SK-N-SH treated with all-trans-retinoic acid at 6 μM for 48 hours (cell line): ENCODE results near the gene STARD3.

Experiments used
- ATAC-seq: fragments of 200-7000 bp; cut with Tn5 transposase; 3 replicates; pipeline ENCODE4 v1.9.1; 2020; ENCODE audit warnings: mild to moderate bottlenecking, moderate library complexity
- ARNTL ChIP-seq: fragments of 450-650 bp; formaldehyde crosslinking; IDR thresholded peaks from 2 replicates; pipeline ENCODE4 v1.5.0; 2020; ENCODE audit warnings: low read depth, mild to moderate bottlenecking, moderate library complexity, borderline replicate concordance
- BACH2 ChIP-seq: fragments of 250-450 bp; sonication (Bioruptor Pico); IDR thresholded peaks from 2 replicates; pipeline ENCODE4 v1.9.0; 2021; ENCODE audit warnings: mild to moderate bottlenecking, borderline replicate concordance
- CREB5 ChIP-seq: fragments of 250-450 bp; sonication (Bioruptor Pico); IDR thresholded peaks from 2 replicates; pipeline ENCODE4 v1.5.1; 2020; ENCODE audit warnings: low read depth, mild to moderate bottlenecking, moderate library complexity
- CSDC2 ChIP-seq: fragments of 250-450 bp; sonication (Bioruptor Pico); IDR thresholded peaks from 2 replicates; pipeline ENCODE4 v1.5.0; 2020; ENCODE audit warnings: mild to moderate bottlenecking, moderate library complexity
- CSRNP3 ChIP-seq: fragments of 250-450 bp; sonication (Bioruptor Pico); IDR thresholded peaks from 2 replicates; pipeline ENCODE4 v1.5.1; 2021; ENCODE audit warnings: mild to moderate bottlenecking, moderate library complexity
- ESRRG ChIP-seq: fragments of 250-450 bp; sonication (Bioruptor Pico); IDR thresholded peaks from 2 replicates; pipeline ENCODE4 v1.6.1; 2021; ENCODE audit warnings: mild to moderate bottlenecking
- GLIS3 ChIP-seq: fragments of 250-450 bp; sonication (Bioruptor Pico); IDR thresholded peaks from 2 replicates; pipeline ENCODE4 v1.5.0; 2020; ENCODE audit warnings: mild to moderate bottlenecking, moderate library complexity
- ISL1 ChIP-seq: fragments of 250-450 bp; sonication (Bioruptor Pico); IDR thresholded peaks from 2 replicates; pipeline ENCODE4 v2.1.2; 2022; ENCODE audit warnings: mild to moderate bottlenecking, moderate library complexity
- OSR1 ChIP-seq: fragments of 250-450 bp; sonication (Bioruptor Pico); IDR thresholded peaks from 2 replicates; pipeline ENCODE4 v1.8.0; 2022; ENCODE audit warnings: moderate library complexity, mild to moderate bottlenecking, inconsistent platforms
- PATZ1 ChIP-seq: fragments of 250-450 bp; sonication (Bioruptor Pico); IDR thresholded peaks from 2 replicates; pipeline ENCODE4 v1.8.0; 2020; ENCODE audit warnings: mild to moderate bottlenecking, moderate library complexity, borderline replicate concordance
- POU6F1 ChIP-seq: fragments of 250-450 bp; sonication (Bioruptor Pico); IDR thresholded peaks from 2 replicates; pipeline ENCODE4 v1.8.0; 2021; ENCODE audit warnings: low read depth, mild to moderate bottlenecking, moderate library complexity, borderline replicate concordance
- PPARA ChIP-seq: fragments of 250-450 bp; sonication (Bioruptor Pico); IDR thresholded peaks from 2 replicates; pipeline ENCODE4 v1.5.0; 2020; ENCODE audit warnings: mild to moderate bottlenecking, borderline replicate concordance
- RARB ChIP-seq: fragments of 250-450 bp; sonication (Bioruptor Pico); IDR thresholded peaks from 2 replicates; pipeline ENCODE4 v1.8.0; 2021; ENCODE audit warnings: mild to moderate bottlenecking, moderate library complexity
- SNAI2 ChIP-seq: fragments of 250-450 bp; sonication (Bioruptor Pico); IDR thresholded peaks from 2 replicates; pipeline ENCODE4 v1.5.0; 2020; ENCODE audit warnings: mild to moderate bottlenecking, moderate library complexity
- TOX ChIP-seq: fragments of 250-450 bp; sonication (Bioruptor Pico); IDR thresholded peaks from 2 replicates; pipeline ENCODE4 v1.8.0; 2021; ENCODE audit warnings: mild to moderate bottlenecking, moderate library complexity, borderline replicate concordance
- TSHZ2 ChIP-seq: fragments of 250-450 bp; sonication (Bioruptor Pico); IDR thresholded peaks from 2 replicates; pipeline ENCODE4 v1.5.0; 2020; ENCODE audit warnings: mild to moderate bottlenecking, moderate library complexity
- ZC3H10 ChIP-seq: fragments of 250-450 bp; sonication (Bioruptor Pico); IDR thresholded peaks from 2 replicates; pipeline ENCODE4 v1.5.1; 2021; ENCODE audit warnings: mild to moderate bottlenecking, moderate library complexity
- ZFP3 ChIP-seq: fragments of 250-450 bp; sonication (Bioruptor Pico); IDR thresholded peaks from 2 replicates; pipeline ENCODE4 v1.5.0; 2020; ENCODE audit warnings: mild to moderate bottlenecking, moderate library complexity
- ZFP30 ChIP-seq: fragments of 450-650 bp; formaldehyde crosslinking; IDR thresholded peaks from 2 replicates; pipeline ENCODE4 v1.5.0; 2022; ENCODE audit warnings: mild to moderate bottlenecking, moderate library complexity
- ZNF565 ChIP-seq: fragments of 450-650 bp; formaldehyde crosslinking; conservative IDR thresholded peaks from 2 replicates; pipeline ENCODE4 v1.5.0; 2020; ENCODE audit warnings: low read depth, mild to moderate bottlenecking, moderate library complexity
- ZNF70 ChIP-seq: fragments of 450-650 bp; formaldehyde crosslinking; IDR thresholded peaks from 2 replicates; pipeline ENCODE4 v1.5.0; 2020; ENCODE audit warnings: mild to moderate bottlenecking, moderate library complexity
- ZNF8 ChIP-seq: fragments of 450-650 bp; formaldehyde crosslinking; IDR thresholded peaks from 2 replicates; pipeline ENCODE4 v1.5.0; 2020; ENCODE audit warnings: mild to moderate bottlenecking, moderate library complexity

The STARD3 gene

GRCh38 chr17:39612291-39612894, 24.6 kb upstream of the STARD3 start:
- TF ChIP-seq ZNF70 (CRISPR knock-in tag) (no peak), ZFP3 (CRISPR knock-in tag) (no peak), CSRNP3 (CRISPR knock-in tag) (no peak), GLIS3 (no peak), ZC3H10 (CRISPR knock-in tag) (no peak), OSR1 (CRISPR knock-in tag) (no peak), TSHZ2 (no peak), PATZ1 (CRISPR knock-in tag) (no peak), CREB5 (CRISPR knock-in tag) (no peak), ZNF8 (CRISPR knock-in tag) (no peak), POU6F1 (CRISPR knock-in tag) (no peak), ZFP30 (CRISPR knock-in tag) (no peak), PPARA (no peak), CSDC2 (CRISPR knock-in tag) (no peak), BACH2 (CRISPR knock-in tag) (no peak), ESRRG (CRISPR knock-in tag) (no peak), RARB (CRISPR knock-in tag) (no peak), ARNTL (CRISPR knock-in tag) (no peak), SNAI2 (CRISPR knock-in tag) (no peak), ZNF565 (no peak)

GRCh38 chr17:39612935-39613464, 23.9 kb upstream of the STARD3 start:
- no peak for ATAC-seq
- TF ChIP-seq ISL1 (CRISPR knock-in tag) = no peak
- no peak for TF ChIP-seq ZNF8 (CRISPR knock-in tag)
- TF ChIP-seq ZFP30 (CRISPR knock-in tag) = no peak
- no peak for TF ChIP-seq ARNTL (CRISPR knock-in tag)
- TF ChIP-seq CREB5 (CRISPR knock-in tag) = no peak
- TF ChIP-seq TSHZ2 = no peak
- no peak for TF ChIP-seq ZC3H10 (CRISPR knock-in tag)
- TF ChIP-seq PPARA = no peak
- TF ChIP-seq ZNF70 (CRISPR knock-in tag) = no peak
- TF ChIP-seq TOX (CRISPR knock-in tag) = no peak
- no peak for TF ChIP-seq CSDC2 (CRISPR knock-in tag)
- no peak for TF ChIP-seq ZFP3 (CRISPR knock-in tag)
- no peak for TF ChIP-seq CSRNP3 (CRISPR knock-in tag)

More at GRCh38 chr17:39612291-39612894, 24.6 kb upstream of the STARD3 start:
- no peak for ATAC-seq
